D721Med (cell line): ENCODE results near the gene GRIK4.

ENCODE experiments used
- DNase-seq: peaks from one replicate; pipeline ENCODE4 v3.0.0; 2011; ENCODE audit warnings: low spot score; ENCODE audit not compliant: insufficient read length
- FAIRE-seq: peaks from 2 replicates; lab custom pipeline; 2011; peaks lifted over from hg19 to GRCh38; lab: Jason Lieb, UNC
- CTCF ChIP-seq: IDR thresholded peaks from 2 replicates; pipeline ENCODE4 v1.5.1; 2012; ENCODE audit warnings: mild to moderate bottlenecking, control low read depth; ENCODE audit not compliant: insufficient read depth; ENCODE audit errors: missing control alignments

The GRIK4 gene

GRCh38 chr11:120714438-120714837 is 202.9 kb downstream of the GRIK4 start:
- no peak for FAIRE-seq

GRCh38 chr11:120715239-120715638 is 203.7 kb downstream of the GRIK4 start:
- FAIRE-seq: no peak
- TF ChIP-seq CTCF: peak; percentile 27
- DNase-seq: no peak

More at GRCh38 chr11:120714438-120714837, 202.9 kb downstream of the GRIK4 start:
- TF ChIP-seq CTCF: no peak
- DNase-seq: no peak

- no peak for TF ChIP-seq CTCF
- FAIRE-seq (no peak), DNase-seq (no peak)
These were observed 205.5 kb downstream of the GRIK4 start for GRCh38 chr11:120717042-120717441.

- FAIRE-seq (no peak), DNase-seq (no peak)
- TF ChIP-seq CTCF: no peak
These were observed 206.1 kb downstream of the GRIK4 start for GRCh38 chr11:120717623-120718022.

- no peak for TF ChIP-seq CTCF
- DNase-seq (no peak), FAIRE-seq (no peak)
These were observed 206.6 kb downstream of the GRIK4 start for GRCh38 chr11:120718171-120718570.

GRCh38 chr11:120719348-120719747 is 207.8 kb downstream of the GRIK4 start:
- DNase-seq (no peak), FAIRE-seq (no peak)
- no peak for TF ChIP-seq CTCF

- no peak for TF ChIP-seq CTCF
- no peak for FAIRE-seq
- no peak for DNase-seq
These were observed 209.2 kb downstream of the GRIK4 start for GRCh38 chr11:120720760-120721159.
